Lower leg skin (tissue), 3 donors: ENCODE data around the gene C1orf216.

Source experiments
- CTCF ChIP-seq, 3 donors: fragments of 450-650 bp; IDR thresholded peaks; one replicate each; pipeline ENCODE4 v1.5.1; 2016; ENCODE audit warnings: antibody characterized with exemption in 3 of 3, mild to moderate bottlenecking in 3 of 3, moderate library complexity in 2 of 3
- POLR2A ChIP-seq, 2 donors: fragments of 450-650 bp; IDR thresholded peaks; one replicate each; pipeline ENCODE4 v1.6.1; 2016 to 2017; ENCODE audit warnings: antibody characterized with exemption in 2 of 2, mild to moderate bottlenecking in 1 of 2, moderate library complexity in 1 of 2

- TF ChIP-seq CTCF (IDR thresholded peaks at IDR 0.05) (no peak), POLR2A (IDR thresholded peaks at IDR 0.05) (no peak)
Observed at GRCh38 chr1:35748326-35748725, 29.6 kb upstream of the C1orf216 start.
